ENCODE results near the gene DESI1.

DNA sequence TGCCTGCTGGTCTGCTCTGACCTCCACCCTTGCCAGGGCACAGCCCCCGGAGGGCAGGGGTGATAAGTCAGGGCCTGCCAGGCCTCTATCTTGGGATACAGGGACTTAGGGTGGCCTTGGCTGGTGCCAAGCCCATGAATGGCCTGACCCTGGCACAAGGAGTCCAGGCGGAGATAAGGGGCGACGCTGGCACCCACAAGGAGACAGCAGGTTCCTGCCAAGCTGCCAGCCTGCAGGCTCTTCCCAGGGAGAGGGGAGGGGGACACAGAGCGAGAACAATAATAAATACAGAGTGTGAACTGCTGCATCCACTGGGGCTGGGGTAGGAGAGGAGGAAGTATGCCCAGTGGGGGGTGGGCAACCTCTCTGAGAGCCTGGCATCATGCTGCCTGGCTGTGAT lies 59.1 kb downstream of the DESI1 start:
- no peak for TF ChIP-seq CTCF (IDR thresholded peaks at IDR 0.05; ENCODE audit: poor library complexity, severe bottlenecking)
- no peak for TF ChIP-seq POLR2AphosphoS5 (IDR thresholded peaks at IDR 0.05)
- no peak for TF ChIP-seq TAF1 (IDR thresholded peaks at IDR 0.05; ENCODE audit: low read depth)
- TF ChIP-seq REST (IDR thresholded peaks at IDR 0.05; ENCODE audit: borderline replicate concordance): no peak
- TF ChIP-seq EZH2 (IDR thresholded peaks at IDR 0.05; ENCODE audit: borderline replicate concordance, insufficient read depth, low read length, poor library complexity, severe bottlenecking): no peak
- TF ChIP-seq MXI1 (conservative IDR thresholded peaks at IDR 0.05; ENCODE audit: poor library complexity, severe bottlenecking): no peak
- TF ChIP-seq EP300 (conservative IDR thresholded peaks at IDR 0.05; ENCODE audit: poor library complexity, severe bottlenecking): no peak
- TF ChIP-seq RAD21 (conservative IDR thresholded peaks at IDR 0.05): no peak

Measured in neural cell (in vitro differentiated cells).